Skeletal muscle satellite cell (primary cell): ENCODE results near the gene LZTS2.

Source experiments
- H3K27me3 ChIP-seq: 2 replicates; pipeline ENCODE4 v1.7.0; 2013; ENCODE audit warnings: low read length; ENCODE audit not compliant: control insufficient read depth, insufficient read depth
- H3K36me3 ChIP-seq: 2 replicates; pipeline ENCODE4 v1.7.0; 2013; ENCODE audit warnings: mild to moderate bottlenecking, control low read depth, low read length; ENCODE audit not compliant: insufficient read depth
- H3K4me1 ChIP-seq: 2 replicates; pipeline ENCODE4 v1.7.0; 2013; ENCODE audit warnings: low read length; ENCODE audit not compliant: control insufficient read depth, insufficient read depth
- H3K4me2 ChIP-seq: 2 replicates; pipeline ENCODE4 v1.7.0; 2013; ENCODE audit warnings: mild to moderate bottlenecking, low read length
- H3K4me3 ChIP-seq: 2 replicates; pipeline ENCODE4 v1.7.0; 2013; ENCODE audit warnings: low read length
- H3K9ac ChIP-seq: 2 replicates; pipeline ENCODE4 v1.7.0; 2013; ENCODE audit warnings: mild to moderate bottlenecking, low read depth, low read length, moderate library complexity
- H3K9me3 ChIP-seq: replicated peaks from 2 replicates; pipeline ENCODE4 v1.7.0; 2013; ENCODE audit warnings: mild to moderate bottlenecking, control low read depth, low read length

Gene LZTS2

GRCh38 chr10:100989088-100989487 is 10.5 kb upstream of the LZTS2 start:
- Histone ChIP-seq H3K9me3 (no peaks in the 10 kb centered on the region), H3K36me3 (peaks cover 37% of the 10 kb centered on the region), H3K4me3 (no peak overlapping the region), H3K9ac (no peak overlapping the region), H3K27me3 (no peaks in the 10 kb centered on the region), H3K4me2 (no peak overlapping the region), H3K4me1 (peaks cover 17% of the 10 kb centered on the region)

DNA sequence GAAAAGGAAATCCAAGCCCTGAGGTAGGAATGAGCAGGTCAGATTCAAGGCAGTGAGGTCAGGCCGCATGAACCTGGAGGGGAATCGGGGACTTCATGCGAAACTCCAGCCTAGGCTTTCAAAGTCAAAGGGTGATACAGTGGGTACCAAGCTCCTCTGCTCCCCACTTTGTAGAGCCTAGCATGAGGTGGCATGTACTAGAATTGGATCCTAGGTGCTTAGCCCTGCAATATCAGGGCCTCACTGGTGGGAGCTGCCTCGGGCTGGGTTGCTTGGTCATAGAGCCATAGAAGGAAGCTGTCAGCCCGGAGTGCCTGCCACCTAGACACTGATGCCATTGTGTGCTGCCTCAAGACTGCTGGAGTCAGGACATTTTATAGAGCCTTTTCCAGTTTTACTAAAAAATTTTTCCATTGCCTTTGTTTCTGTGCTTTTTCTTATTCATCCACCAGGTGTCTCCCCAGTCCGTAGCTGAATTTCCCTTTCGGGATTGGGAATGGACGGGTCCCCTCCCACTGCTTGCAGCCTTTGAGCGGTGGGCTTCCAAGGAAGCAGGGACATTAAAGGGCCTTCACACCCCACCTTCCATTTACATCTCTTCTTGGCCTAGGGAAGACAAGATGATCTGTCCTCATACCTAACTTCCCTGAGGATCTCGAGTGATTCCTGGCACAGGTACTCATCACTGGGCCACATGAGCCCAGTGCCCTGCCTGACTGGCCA is 5.5 kb upstream of the LZTS2 start:
- Histone ChIP-seq H3K36me3 (peaks cover 33% of the 10 kb centered on the region), H3K4me2 (no peak overlapping the region), H3K9ac (no peak overlapping the region), H3K4me1 (peaks cover 15% of the 10 kb centered on the region), H3K27me3 (no peaks in the 10 kb centered on the region), H3K9me3 (no peaks in the 10 kb centered on the region), H3K4me3 (no peak overlapping the region)

DNA sequence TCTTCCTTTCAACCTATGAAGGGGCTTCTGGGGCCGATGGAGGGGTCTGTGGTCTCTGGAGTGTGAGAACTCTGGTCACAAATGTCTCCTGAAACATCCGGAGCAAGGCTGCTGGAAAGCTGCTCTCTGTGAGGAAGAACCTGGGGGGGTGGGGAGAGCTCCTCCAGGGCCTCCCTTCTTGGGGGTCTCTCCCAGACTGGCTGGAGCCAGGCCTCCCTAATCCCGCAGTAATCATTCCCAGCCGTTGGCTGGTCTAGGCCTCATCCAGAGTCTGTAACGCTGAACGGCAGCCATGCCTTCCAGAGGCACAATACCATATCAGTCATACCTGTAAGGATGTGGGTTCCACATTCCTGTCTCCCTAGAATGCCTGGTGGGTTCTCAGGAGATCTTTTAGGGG is 4.4 kb upstream of the LZTS2 start:
- H3K9ac ChIP-seq = no peak overlapping the region
- no peaks in the 10 kb centered on the region for H3K27me3 ChIP-seq
- no peaks in the 10 kb centered on the region for H3K9me3 ChIP-seq
- peaks cover 15% of the 10 kb centered on the region for H3K4me1 ChIP-seq
- H3K4me2 ChIP-seq = no peak overlapping the region
- H3K36me3 ChIP-seq = peaks cover 24% of the 10 kb centered on the region
- no peak overlapping the region for H3K4me3 ChIP-seq

DNA sequence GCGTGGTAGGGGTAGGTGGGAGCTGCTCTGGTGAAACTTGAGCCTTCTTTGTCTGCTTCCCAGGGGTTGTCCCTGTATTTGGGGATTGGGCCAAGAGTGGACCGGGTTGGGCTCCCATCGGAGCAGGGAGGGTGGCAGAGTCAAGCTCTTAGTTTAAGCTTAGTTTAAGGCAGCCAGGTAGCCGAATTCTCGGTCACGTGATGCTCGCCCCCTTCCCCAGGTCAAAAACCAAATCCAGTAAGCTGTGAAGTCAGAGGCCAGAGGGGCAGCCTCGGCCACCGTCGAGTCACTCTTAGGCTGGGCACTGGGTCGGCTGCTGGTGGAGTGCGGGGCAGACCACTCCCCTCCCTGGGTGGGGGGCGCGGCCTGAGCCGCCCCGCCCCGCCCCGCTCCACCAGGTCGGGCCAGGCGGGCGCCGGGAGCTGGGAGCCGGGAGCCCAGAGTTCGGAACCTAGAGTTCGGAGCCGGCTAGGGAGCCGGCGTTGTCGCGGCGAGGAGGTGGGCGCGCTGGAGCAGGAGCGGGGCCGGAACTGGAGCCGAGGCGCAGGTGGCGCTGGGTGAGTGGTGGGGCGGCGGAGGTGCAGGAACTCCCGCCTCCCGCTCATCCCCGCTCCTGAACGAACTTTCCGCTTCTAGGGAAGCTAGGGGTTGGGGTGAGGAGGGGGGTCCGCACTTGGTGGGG is 2.8 kb upstream of the LZTS2 start:
- Histone ChIP-seq H3K9ac (peak overlapping the region; percentile 98), H3K36me3 (peaks cover 10% of the 10 kb centered on the region), H3K4me1 (peaks cover 25% of the 10 kb centered on the region)

DNA sequence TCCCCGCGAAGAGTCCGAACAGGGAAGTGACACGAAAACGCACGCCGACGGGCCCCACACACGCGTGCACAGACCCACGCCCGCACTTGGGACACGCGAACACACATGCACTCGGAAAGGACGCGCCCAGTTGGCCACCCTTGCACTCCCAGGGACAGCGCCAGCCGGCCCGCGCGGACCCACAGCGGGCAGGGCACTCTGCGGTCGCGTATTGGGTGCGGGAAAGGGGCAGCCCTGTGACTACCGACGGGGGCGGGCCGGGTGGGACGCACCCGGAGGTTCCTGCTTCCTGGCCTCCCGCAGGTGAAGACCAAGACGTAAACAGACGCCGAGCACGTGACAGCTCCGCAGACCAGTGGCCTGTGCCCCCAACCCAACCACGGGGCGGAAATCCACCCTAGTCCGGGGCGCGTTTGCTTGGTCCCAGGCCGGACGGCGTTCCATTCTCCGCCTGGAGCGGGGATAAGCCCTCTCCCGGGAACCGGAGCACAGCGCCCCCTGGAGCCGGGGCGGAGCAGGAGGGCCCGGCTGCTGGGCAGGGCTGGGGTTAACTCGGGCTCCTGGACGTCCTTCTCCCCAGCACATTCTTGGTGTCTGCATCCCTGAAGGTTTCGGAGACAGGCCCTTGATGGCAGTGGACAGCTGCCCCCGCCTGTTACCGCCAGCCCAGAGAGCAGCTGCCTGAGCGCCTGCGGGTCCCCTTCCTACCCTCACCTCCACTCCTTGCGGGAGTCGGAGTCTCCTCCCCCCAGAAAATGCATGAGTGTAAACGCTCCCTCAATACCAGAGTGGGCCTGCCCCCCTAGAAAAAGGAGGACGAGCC is 2.0 kb upstream of the LZTS2 start:
- peak overlapping the region; percentile 99 for H3K4me2 ChIP-seq
- H3K4me1 ChIP-seq = peaks cover 33% of the 10 kb centered on the region

More for the DNA sequence above, 2.8 kb upstream of the LZTS2 start:
- H3K27me3 ChIP-seq = no peaks in the 10 kb centered on the region
- H3K4me3 ChIP-seq = peak overlapping the region; percentile 76
- H3K4me2 ChIP-seq = peak overlapping the region; percentile 99
- no peaks in the 10 kb centered on the region for H3K9me3 ChIP-seq

GRCh38 chr10:100998183-100998990 is 1.2 kb upstream of the LZTS2 start:
- Histone ChIP-seq H3K4me1 (peaks cover 35% of the 10 kb centered on the region), H3K36me3 (peaks cover 16% of the 10 kb centered on the region), H3K9ac (peak overlapping the region; percentile 98), H3K4me3 (peak overlapping the region; percentile 76), H3K9me3 (no peaks in the 10 kb centered on the region), H3K4me2 (peak overlapping the region; percentile 99), H3K27me3 (no peaks in the 10 kb centered on the region)

More for the DNA sequence above, 2.0 kb upstream of the LZTS2 start:
- H3K27me3 ChIP-seq = no peaks in the 10 kb centered on the region
- peaks cover 13% of the 10 kb centered on the region for H3K36me3 ChIP-seq
- peak overlapping the region; percentile 76 for H3K4me3 ChIP-seq
- peak overlapping the region; percentile 98 for H3K9ac ChIP-seq
- no peaks in the 10 kb centered on the region for H3K9me3 ChIP-seq

DNA sequence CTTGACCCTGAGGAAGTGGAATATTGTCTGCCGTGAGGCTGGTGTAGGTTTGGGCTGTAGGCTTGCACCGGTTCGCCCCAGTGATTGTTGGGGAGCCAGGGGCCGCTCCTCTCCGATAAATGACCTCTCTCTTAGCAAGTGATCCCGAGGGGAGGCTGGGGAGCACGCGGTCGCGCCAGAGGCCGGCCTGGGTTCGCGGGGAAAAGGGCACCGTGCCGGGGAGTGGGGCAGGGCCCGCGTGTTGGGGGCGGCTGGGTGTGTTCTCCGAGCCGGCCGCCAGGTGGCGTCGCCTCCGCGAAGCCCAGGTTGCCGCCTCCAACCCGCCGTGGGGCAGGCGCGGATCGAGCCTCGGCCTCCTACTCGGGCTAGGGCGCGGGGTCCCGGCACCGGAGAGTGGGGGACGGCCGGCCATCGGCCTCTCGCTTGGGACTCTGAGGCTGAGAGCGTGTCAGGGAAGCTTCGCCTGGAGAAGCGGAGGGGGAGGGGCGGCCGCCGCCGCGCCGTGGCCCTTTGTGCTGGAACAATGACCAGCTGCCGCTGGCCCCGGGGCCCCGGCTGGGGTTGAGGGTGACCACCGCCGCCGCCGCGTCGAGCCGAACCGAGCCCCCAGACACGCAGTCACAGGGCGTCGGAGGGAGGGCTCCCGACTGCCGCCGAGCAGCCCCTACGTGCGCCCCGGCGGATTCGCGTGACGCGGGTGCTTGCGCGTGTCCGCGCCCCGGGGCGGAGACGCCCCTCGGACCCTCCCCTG is 442 bp upstream of the LZTS2 start:
- Histone ChIP-seq H3K9ac (peak overlapping the region; percentile 98), H3K9me3 (no peaks in the 10 kb centered on the region), H3K36me3 (peaks cover 19% of the 10 kb centered on the region), H3K4me3 (peak overlapping the region; percentile 76), H3K27me3 (no peaks in the 10 kb centered on the region), H3K4me1 (peaks cover 35% of the 10 kb centered on the region), H3K4me2 (peak overlapping the region; percentile 99)

DNA sequence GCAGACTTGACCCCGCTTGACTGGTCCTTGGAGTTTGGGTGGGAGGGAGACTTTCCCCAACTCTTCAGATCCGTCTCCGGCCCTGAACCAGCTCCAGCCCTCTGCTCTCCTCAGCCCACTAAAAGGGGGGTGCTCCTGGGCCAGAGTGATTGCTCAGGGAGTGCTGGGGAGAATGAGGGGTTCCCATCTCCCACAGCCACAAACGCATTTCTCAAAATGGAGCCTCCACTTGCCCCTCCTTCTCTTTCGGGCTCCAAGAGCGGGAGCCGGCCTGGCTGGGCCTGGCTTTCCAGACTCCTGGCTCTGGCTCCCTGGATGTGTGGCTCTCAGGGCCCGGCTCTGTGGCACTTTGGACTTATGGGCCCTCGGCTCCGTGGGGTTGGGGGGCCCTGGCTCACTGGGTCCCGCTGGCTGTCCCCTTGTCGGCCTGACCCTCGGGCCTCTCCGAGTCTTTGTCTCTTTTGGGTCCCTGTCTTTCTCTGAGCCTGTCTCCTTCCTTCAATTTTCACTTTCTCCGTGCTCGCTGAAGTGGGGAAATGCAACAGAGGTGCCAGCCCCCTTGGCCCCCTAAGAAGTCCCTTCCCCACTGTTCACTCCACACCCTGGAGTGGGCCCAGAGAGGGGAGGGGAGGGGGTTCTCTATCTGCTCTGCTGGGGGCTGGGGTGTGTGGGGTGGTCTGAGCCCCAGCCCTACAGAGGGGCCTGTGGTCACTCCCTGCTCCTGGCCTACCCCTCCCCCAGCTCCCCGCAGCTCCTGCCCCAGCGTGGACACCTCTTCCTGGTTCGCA is 713 bp downstream of the LZTS2 start:
- Histone ChIP-seq H3K27me3 (no peaks in the 10 kb centered on the region), H3K36me3 (peaks cover 28% of the 10 kb centered on the region), H3K4me3 (peak overlapping the region; percentile 76), H3K9me3 (no peaks in the 10 kb centered on the region), H3K4me2 (peak overlapping the region; percentile 84), H3K9ac (peak overlapping the region; percentile 98), H3K4me1 (peaks cover 35% of the 10 kb centered on the region)

DNA sequence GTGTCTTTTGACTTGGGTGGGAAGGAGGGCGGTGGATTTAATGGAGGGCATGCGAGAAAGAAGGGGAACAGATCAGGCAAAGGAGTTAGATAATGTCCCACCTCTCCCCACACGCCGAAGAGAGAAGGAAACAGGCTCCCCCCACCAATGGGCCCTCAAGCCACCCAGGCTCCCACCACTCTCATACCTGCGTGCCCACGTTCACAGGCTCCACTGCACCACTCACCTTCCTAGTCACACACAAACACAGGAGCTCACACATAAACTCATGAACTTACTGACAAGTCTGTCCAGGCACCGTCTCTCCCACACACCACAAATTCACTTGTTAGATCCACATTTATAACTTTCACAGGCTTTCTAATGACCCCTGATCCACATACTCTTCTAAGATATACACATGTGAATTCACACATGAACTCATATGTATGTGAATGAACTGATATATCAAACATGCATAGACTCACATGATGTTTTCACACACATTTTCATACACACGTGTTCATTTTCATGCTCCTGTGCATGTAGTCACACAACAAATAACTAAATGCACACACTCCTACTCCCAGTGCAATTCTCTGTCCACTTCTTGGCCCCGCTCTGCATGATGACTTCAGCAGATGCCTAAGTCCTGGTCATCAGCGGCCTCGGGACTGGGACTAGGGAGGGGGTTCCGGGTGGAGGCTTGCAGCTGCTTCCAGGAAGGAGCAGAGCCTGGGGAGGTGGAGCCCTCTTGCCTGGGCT is 1.5 kb downstream of the LZTS2 start:
- no peaks in the 10 kb centered on the region for H3K9me3 ChIP-seq
- peak overlapping the region; percentile 84 for H3K4me2 ChIP-seq
- H3K4me1 ChIP-seq = peaks cover 35% of the 10 kb centered on the region
- H3K9ac ChIP-seq = peak overlapping the region; percentile 98
- H3K36me3 ChIP-seq = peaks cover 35% of the 10 kb centered on the region
- H3K4me3 ChIP-seq = peak overlapping the region; percentile 76
- H3K27me3 ChIP-seq = no peaks in the 10 kb centered on the region
